Vagina (tissue), 2 donors: ENCODE data around the gene RAPGEF3.

ENCODE experiments used
- CTCF ChIP-seq, 3 experiments: fragments of 450-650 bp in 2 of 3; fragments of 200-600 bp in 1 of 3; sonication (generic) in 1 of 3; IDR thresholded peaks; one replicate each; pipeline ENCODE4 v1.5.1; 2017 to 2019; ENCODE audit warnings: antibody characterized with exemption in 3 of 3, mild to moderate bottlenecking in 2 of 3, moderate library complexity in 2 of 3
- POLR2A ChIP-seq, 2 donors: fragments of 450-650 bp; IDR thresholded peaks; one replicate each; pipeline ENCODE4 v1.6.1; 2017; ENCODE audit warnings: antibody characterized with exemption in 2 of 2, mild to moderate bottlenecking in 2 of 2, moderate library complexity in 2 of 2
- POLR2AphosphoS5 ChIP-seq, 2 donors: sonication (generic); formaldehyde crosslinking; IDR thresholded peaks; one replicate each; pipeline ENCODE4 v1.9.0; 2017; ENCODE audit warnings: antibody characterized with exemption in 2 of 2, mild to moderate bottlenecking in 2 of 2, low read depth in 1 of 2; ENCODE audit not compliant: insufficient read depth in 1 of 2

- no peak for TF ChIP-seq CTCF (IDR thresholded peaks at IDR 0.05)
- no peak for TF ChIP-seq POLR2A (IDR thresholded peaks at IDR 0.05)
- no peak for TF ChIP-seq POLR2AphosphoS5 (IDR thresholded peaks at IDR 0.05; ENCODE audit: insufficient read depth in 1 of 2, low read depth in 1 of 2)
Observed at GRCh38 chr12:47741340-47741703, 17.4 kb downstream of the RAPGEF3 start.
